CD4-positive, alpha-beta T cell treated with Interleukin-4 for 1 hour (primary cell): ENCODE data around the gene ZCCHC18.
A peak's percentile ranks its signal among the peaks of the same experiment; 100 is the strongest.
"Not testable (repeated sequence)": the region's sequence is repeated elsewhere in the genome, so short reads cannot be mapped to it uniquely, and the experiment has no call there.

Experiments
- DNase-seq, 2 donors: peaks; one replicate each; pipeline ENCODE4 v3.0.0-alpha.2; 2020 to 2022

Gene ZCCHC18

DNA sequence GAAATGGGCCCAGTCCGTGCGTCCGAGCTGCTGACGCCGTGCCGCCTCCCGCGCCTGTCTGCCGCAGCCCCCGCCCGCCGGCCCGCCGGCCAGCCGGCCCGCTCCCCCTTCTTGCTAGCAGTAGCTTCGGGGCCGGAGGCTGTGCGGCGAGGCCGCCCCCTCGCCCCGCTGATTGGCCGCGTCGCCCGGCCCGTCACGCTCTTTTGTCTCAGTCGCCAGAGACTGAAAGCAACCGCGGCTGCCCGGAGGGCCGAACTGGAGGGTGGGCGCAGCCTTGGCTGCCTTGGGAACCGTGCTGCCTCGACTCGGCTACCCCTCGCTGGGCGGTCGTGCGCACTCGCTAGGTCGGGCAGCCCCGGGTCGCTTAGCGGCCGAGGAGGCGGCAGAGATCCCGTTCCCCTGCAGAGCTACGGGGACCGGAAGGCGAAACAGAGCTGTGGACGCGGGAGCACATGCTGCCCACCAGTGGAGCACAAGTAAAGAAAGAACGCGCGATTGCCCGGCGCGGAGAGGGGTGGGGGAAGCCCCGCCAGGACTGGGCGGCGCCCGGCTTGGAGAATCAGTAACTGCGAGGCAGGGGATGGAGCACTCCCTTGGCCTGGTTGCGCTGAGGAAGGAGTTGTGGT lies at the start of gene ZCCHC18:
TSS of gene ZCCHC18 (plus strand) at position 198 of the 626 bp plus-strand sequence. CDS start 1,589 bp downstream, outside the sequence.
- DNase-seq: peak; percentile 24 to 41

DNA sequence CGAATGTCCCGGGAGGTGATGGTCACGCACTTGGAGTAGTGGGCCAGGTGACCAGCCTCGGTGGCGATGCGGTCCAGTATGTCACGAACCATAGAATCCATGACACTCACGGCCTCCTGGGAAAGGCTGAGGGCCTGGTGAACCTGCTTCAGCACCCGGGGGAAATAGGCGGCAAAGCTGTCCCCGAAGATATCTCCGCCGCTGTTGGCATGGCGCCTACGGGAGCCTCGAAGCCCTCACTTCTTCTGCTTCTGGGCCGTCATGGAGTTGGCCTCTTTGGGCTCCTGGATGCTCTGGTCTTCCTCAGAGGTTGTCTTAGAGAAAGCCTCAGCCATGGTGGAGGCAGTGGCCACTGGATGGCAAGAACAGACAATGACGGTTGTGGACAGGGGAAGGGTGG lies 49.7 kb upstream of the ZCCHC18 start:
- not testable (repeated sequence) for DNase-seq

DNA sequence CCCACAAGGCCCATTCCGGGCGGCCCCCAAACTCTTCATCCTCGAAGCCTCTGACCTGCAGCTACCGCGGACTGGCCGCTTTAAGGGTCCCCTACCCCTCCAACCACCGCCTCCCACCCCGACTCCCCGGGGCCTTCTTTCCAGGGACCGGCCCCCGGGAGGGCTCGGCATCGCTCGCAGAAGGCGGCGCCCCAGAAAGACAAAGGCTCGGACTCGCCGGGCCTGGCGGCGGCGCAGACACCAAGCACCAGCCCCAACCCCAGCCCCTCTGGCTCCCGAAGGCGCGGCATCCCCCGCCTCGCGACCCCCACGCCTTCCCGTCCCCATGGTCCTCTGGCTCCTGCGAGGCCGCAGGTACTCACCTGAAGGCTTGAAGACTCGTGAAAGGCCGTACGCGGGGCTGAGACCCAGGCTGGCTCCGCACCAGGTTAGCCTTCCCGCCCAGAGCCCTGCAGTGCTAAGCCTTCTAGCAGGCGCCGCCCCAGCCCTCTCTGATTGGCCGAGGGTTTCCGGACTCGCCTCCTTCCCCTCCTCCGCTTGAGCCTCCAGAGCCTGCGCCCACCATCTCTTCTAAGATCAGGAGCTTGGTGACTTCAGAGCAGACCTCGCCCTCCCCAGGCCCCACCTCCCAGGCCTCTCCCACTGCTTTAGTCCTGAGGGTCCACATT lies 36.4 kb upstream of the ZCCHC18 start, which contains the start of gene TMSB15C:
TSS of gene TMSB15C (minus strand) at position 459 of the 668 bp plus-strand sequence.
- not testable (repeated sequence) for DNase-seq

DNA sequence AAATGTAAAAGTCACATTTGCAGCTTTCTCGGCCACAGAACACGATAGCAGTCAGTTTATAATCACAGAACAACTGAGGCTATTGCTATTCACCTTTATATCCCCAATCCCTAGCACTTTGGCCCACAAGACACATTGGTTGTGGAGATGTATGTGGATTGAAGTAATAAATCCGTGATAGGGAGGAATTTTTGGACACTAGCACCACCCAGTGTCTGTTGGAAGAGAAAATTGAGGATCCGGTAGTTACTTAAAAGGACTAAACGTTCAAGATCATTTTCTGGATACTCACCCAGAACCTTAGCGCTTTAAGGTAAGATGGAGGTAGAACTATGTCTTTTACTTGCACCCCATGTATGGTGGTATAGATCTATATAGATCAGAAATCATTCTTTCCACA lies 34.5 kb upstream of the ZCCHC18 start:
- DNase-seq: not testable (repeated sequence)

DNA sequence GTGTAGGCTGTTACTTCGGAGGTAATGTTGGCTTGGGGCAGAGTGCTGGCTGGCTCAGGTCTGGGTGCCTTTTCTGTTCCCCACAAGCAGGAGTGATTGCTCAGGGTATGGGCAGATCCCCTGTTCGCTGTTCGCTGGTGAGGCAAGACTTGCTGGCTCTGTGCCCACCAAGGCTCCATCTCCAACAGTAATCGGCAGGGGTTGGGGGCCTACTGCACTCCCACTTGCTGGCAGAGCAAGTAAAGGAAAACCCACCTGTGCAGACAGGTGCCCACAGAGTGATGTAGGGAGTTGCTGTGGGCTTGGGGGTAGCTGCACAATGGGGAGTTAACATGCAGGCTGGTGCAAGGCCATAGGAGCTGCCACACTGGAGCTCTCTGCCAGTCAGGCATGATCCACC lies 28.3 kb upstream of the ZCCHC18 start:
- DNase-seq: no peak

DNA sequence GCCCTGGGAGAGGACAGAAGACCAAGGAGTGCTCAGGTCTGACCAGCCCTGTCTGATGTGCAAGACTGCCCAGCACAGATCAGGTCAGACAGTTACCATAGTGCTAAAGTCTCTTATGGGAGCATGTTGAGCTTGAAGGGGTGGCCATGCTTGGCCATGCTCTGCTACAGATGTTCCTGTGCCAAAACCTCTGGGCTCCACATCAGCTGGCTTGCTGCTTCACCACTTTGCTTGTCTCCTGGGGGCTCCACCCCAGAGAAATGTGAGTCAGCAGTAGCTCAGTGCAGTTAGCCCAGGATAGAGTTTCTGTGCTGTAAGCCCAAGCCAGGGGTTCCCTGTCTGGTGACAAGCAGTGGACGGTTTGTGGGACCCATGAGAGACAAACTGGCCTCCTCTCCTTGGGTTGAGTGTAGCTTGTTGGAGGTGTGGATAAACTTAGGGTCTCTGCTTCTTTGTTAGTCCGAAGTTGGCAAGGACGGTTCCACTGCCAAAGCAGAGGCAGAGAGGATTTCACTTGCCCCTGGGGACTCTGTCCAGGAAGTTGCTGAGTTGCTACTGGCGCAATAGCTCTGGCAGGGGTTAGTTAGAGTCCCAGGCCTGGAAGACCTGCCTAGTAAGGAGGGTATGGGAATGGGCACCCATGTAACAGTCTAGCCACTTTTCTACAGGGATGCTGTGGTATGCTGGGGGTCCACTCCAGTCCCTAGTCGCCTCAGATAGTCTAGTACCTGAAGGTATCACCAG lies 27.6 kb upstream of the ZCCHC18 start:
- DNase-seq: no peak

DNA sequence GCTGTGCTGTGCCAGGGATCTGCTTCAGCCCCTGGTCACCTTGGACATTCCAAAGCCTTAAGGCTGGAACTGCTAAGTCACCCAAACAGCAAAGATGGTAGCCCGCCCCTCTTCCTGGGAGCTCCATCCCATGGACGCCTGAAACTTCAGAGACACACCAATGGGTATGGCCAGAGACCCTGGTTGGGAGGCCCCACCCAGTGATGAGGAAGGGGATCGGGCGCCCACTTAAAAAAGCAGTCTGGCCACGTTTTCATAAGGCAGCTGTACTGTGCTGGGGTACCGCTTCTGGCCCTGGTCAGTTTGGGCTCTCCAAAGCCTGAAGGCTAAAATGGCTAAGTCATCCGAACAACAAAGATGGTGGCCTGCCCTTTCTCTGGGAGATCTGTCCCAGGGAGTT lies 26.8 kb upstream of the ZCCHC18 start:
- DNase-seq: no peak

DNA sequence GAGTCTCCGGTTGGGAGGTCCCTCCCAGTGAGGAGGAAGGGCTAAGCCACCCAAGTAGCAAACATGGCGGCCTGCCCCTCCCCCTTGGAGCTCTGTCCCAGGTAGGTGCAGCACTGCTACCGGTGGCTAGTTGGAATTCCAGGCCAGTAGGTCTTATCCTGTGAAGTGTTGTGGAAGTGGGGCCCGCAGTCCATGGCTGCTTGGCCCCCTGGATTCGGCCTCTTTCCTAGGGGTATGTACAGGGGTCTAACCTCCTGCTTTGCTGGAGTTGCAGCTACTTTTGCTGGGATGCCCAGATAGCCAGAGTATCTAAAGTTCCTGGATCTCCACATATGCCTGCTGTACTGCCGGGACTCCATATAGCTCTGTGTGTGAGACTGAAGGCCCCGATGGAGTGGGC lies 26.4 kb upstream of the ZCCHC18 start:
- no peak for DNase-seq

DNA sequence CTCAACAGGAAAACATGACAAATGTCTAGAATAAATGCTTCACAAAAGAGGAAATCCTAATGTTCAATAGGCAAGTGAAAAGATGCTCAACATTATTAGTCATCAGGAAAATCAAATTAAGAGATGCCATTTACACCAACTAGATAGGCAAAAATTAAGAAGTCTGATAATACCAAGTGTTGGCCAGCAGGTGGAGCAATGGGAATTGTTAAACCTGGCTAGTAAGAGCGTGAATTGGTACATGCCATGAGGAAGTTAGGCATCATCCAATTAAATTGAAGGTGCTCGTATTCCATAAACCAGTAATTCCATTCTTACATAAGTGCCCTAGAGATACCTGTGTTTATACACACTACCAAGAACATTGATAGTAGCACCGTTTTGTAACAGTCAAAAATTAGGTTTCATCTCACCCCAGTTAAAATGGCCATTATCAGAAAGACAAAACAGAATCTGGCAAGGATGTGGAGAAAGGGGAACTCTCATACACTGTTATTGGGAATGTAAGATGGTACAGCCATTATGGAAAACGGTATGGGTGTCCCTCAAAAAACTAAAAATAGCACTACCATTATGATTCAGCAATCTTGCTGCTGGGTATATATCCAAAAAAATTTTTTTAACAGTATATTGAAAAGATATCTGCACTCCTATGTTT lies 14.0 kb upstream of the ZCCHC18 start:
- peak; percentile 63 to 74 for DNase-seq

DNA sequence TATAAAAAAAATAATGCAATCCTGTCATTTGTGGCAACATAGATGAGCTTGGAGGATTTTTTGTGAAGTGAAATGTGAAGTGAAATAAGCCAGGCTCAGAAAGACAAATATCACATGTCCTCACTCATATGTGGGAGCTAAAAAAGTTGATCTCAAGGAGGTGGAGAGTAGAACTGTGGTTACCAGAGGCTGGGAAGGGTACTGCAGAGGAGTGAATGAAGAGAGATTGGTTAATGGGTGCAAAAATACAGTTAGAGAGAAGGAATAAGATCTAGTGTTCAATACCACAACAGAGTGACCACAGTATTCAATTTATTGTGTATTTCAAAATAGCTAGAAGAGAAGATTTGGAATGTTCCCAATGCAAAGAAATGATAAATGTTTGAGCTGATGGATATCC lies 13.4 kb upstream of the ZCCHC18 start:
- no peak for DNase-seq

DNA sequence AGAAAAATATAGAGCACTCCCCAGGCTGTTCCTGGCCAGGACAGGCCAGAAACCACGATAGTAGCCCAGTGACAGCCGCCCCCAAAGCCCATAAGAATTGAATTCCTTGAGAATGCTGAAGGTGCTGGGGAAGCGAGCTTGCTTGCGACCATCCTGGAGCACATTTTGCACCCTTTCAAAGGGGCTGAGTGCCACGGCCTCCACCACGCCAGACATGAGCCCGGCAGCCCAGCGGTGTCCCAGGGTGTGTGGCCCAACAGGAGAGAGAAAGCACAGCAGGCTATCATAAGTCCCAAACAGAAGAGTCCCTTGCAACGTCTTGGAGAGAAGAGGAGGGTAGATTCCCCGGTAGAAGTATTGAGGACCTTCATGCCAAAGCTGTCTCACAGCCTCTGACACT lies 7.6 kb upstream of the ZCCHC18 start:
- no peak for DNase-seq

DNA sequence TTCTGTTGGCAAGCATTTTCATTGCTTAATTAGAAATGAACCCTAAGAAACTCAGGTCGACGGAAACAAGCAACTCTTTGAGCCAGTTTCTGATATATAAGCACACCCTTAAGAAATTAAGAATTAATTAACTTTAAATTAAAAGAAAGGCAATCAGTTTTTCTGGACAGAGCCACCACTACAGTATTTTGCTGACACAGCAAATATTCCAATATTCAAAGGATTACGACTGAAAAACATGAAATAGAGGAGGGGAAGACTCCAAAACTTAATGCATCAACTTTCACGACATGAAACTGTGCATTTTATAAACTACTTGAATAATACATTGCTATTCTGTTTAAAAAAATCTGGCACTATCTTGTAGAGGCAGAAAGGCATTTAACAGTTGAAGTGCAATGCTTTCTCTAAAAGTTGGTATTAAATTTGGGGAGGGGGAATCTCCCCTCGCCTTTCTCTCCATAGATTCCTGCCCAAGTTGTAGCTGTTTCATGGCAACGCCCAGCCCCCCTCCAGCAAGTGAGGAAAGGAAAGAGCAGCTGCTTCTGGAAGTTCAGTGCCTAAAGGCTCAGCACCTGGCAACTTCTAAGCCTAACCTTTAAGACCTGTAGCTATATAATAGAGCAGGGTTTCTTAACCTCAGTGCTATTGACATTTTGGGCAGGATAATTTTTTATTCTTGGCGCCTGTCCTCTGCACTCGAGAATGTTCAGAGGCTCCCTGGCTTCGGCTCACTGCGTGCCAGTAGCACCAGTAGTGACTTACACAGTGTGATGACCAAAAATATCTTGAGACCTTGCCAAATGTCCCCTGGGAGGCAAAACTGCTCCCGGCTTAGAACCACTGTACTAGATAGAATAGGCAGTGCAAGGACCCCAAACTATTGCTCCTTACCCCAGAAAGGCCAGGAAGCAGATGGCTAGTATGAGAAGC lies 6.7 kb upstream of the ZCCHC18 start:
- DNase-seq: no peak

DNA sequence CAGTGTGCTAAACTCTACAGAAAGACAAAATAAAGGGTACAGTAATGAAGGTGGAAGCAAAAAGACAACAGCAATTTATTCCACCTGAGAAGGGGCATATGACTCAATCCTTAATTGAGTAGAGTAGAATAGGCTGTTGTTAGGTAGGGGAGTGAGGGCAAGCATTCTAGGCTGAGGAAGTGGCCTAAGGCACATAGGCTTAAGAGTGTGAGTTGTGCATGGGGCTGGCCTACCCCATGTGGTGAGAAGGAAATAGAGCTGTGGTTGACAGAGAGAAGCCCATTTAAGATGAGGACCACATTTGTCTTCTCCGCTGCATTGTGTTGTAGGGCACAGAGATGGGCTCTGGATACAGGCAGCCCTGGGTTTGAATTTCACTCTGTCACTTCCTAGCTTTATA lies 3.4 kb upstream of the ZCCHC18 start:
- DNase-seq: no peak

DNA sequence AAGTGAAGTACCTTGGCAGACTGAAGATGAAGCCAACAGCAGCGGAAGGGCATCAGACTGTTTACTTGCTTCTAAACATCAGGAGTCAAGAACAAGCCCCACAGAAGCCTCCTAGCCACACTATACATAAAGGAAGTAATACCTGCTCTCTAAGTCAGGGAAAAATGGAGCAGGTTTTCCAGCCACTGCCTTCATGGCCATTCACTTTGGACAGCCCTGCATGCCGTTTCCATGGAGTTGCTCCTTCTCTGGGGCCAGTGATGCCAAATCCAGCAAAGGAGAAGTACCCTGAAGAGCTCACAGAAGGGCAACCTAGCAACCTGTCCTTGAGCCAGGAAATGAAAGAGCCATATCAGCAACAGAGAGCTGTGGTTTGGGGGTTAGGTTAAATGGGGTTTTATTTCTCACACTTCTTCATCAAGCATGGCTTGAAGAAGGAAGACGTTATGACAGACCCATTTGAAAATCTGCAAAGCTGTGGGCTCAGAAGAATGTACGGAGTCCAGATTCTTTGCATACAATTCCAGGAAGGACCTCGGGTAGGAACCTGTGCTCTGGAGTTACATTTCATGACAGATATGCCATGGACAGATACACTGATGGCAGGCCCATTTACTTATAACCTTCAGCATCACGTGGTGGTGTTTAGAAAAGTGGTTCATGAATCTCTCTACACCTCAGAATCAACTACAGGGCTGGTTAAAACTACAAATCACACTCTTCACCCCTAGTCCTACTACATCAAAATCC lies 1.7 kb upstream of the ZCCHC18 start:
- peak in 1 of 2 donors; percentile 40 for DNase-seq

DNA sequence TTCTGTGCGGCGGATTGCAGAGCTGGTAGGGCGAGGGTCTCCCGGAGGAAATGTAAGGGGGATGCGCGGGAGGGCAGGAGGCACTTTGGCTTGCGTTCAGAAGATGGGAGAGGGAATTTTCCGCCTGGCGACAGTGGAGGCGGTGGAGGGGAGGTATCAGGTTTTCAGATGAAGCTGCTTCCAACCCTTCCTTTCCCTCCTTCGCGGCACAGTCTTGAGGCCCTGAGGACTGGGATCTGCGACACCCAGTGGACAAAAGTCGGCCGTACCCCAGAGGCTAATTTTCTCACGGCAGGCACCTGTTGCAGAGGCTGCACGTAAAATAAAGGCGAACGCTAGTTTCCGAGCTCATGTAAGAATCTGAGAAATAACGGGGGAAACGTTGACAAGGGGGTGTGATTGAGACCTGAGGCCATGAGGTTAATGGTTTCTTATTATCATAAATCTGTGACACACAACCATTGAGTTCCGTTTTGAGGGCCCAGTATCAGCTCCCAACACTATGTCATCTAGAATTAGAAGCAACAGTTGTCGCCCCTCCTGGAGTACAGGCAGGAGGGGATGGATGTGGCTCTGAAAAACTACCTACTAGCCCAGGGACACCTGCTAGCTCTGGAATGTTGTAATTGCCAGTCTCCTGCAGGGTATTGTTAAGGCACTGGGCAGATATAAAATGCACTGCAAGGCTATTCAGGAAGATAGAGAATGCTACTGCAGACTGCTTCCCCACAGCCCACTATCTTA lies 1.1 kb downstream of the ZCCHC18 start:
- peak; percentile 48 to 56 for DNase-seq

DNA sequence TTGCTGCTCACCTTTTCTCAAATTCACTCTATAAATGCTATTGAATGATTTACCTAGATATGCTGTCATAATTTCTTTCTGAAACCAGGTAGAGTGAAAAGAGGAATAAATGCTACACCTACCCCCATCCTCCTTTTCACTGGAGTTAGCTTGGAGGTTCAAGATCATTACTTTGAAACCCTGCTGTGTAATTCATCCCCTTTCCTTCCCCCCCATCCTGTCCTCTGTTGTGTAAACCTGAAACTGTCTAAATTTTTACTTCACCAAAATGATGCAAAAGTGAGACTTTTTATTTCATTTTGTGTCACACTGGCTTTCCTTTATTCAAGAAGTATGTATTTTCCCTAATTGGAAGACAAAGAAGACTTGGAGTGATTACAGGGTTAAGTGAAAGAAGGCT lies 5.4 kb downstream of the ZCCHC18 start:
- no peak for DNase-seq

DNA sequence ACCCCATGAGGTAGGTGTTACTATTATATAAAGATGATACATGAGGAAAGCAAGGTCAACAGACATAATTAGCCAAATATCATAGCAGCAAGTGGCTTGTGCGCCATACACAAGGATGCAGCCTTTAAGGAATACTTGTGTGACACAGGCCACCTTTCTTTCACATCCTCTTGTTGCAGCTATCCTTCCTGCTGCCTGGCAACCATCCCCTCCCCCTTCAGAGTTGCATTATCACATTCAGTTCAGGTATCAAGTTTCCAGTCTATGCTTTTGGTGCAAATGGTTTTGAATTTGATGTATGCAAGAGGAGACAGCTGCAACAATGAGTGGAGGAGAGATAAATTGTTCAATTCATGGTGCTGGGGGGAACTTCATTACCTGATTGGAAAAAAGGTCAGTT lies 6.4 kb downstream of the ZCCHC18 start:
- DNase-seq: no peak

DNA sequence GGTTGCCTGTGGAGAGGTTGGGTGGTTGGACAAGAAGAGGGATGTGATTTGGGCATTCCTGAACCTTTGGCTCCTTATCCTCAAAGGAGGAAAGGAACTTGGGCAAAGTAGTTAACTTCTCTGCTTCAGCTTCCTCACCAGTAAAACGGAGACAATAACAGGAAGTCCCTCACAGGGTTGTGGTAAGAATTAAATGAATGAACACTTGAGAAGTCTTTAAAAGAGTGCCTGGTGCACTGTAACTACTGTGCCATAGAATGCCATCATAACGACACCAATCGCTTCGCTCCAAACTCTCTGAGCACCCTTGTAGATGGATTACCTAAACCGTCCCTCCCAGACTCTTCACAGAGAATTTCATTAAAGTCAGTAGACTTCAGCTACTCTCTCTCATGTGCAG lies 10.5 kb downstream of the ZCCHC18 start:
- no peak for DNase-seq

DNA sequence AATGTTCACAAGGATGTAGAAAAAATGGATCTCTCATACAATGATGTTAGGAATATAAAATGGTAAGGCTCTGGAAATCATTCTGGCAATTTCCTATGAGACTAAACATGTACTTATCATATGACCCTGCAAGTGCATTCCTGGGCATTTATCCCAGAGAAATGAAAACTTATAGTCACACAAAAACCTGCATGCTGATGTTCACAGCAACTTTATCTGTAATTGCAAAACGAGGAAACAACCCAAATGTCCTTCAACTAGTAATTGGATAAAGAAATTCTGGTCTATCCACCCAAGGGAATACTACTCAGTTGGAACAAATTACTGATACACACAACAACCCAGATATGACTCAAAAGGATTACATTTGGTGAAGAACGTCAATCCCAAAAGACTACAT lies 14.5 kb downstream of the ZCCHC18 start:
- DNase-seq: no peak

DNA sequence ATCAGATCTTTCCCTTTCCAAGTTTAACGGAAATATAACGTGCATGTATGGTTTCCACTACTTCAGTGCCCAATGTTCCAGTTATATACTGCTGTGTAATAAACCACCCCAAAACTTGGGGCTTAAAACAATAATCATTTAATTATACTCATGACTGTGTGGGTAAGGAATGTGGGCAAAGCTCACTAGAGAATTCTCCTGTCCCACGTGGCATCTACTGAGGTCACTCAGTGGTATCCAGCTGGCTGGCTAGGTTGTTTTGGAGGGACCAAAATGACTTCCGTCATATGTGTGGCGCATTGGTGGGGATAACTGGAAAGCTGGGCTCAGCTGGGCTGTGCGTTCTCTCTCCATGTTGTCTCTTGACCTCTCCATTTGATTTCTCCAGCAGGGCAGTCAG lies 18.5 kb downstream of the ZCCHC18 start:
- DNase-seq: no peak
